SK-N-SH (cell line): ENCODE data around the gene NCF2. TPM values are rescaled to one million over a fixed set of nuclear protein-coding genes. Genes with fewer than 3 reads are reported as not detected.
A peak's percentile ranks its signal among the peaks of the same experiment; 100 is the strongest.
"Not testable (repeated sequence)": the region's sequence is repeated elsewhere in the genome, so short reads cannot be mapped to it uniquely, and the experiment has no call there.

ENCODE experiments used
- CTCF ChIA-PET: fragments of 300-600, 350-600 bp; formaldehyde crosslinking; extraction: SDS; loops from one replicate; lab custom pipeline; 2021; lab: Yijun Ruan, JAX
- POLR2A ChIA-PET: fragments of 350-600 bp; sonication (Branson Sonifier 250); formaldehyde crosslinking; extraction: SDS; loops from one replicate; lab custom pipeline; 2020; ENCODE audit warnings: antibody characterized with exemption, inconsistent platforms; lab: Yijun Ruan, JAX
- DNase-seq: peaks from one replicate; pipeline ENCODE4 v3.0.0; 2012
- H2AFZ ChIP-seq: fragments of 200-600 bp; sonication (generic); 2 replicates; pipeline ENCODE4 v1.8.1; 2016; ENCODE audit warnings: antibody characterized with exemption, mild to moderate bottlenecking, low read depth
- H3F3A ChIP-seq: fragments of 200-600 bp; sonication (generic); replicated peaks from 2 replicates; pipeline ENCODE3; 2016; ENCODE audit warnings: antibody characterized with exemption, mild to moderate bottlenecking; ENCODE audit not compliant: insufficient read depth
- H3K27ac ChIP-seq, 2 experiments: fragments of 200-500 bp in 1 of 2; fragments of 200-600 bp in 1 of 2; sonication (Bioruptor generic) in 1 of 2; sonication (generic), shearing (Covaris generic) in 1 of 2; 2 replicates each; pipeline versions ENCODE4 v1.5.1 to v1.6.1; 2014 to 2016; ENCODE audit warnings: low read depth in 2 of 2, inconsistent platforms in 1 of 2, low read length in 1 of 2, mild to moderate bottlenecking in 1 of 2, mixed read lengths in 1 of 2
- H3K27me3 ChIP-seq: fragments of 200-600 bp; sonication (generic), shearing (Covaris generic); 2 replicates; pipeline ENCODE4 v1.6.1; 2016; ENCODE audit warnings: mixed run types; ENCODE audit not compliant: insufficient read depth
- H3K36me3 ChIP-seq, 2 experiments: fragments of 200-500 bp in 1 of 2; fragments of 200-600 bp in 1 of 2; sonication (Bioruptor generic) in 1 of 2; sonication (generic) in 1 of 2; replicated peaks in 1 of 2; 2 replicates each; pipeline versions ENCODE3 to v1.5.1; 2014 to 2016; ENCODE audit warnings: low read length in 1 of 2, mild to moderate bottlenecking in 1 of 2; ENCODE audit not compliant: insufficient read depth in 2 of 2, control insufficient read depth in 1 of 2
- H3K4me1 ChIP-seq, 2 experiments: fragments of 200-500 bp in 1 of 2; fragments of 200-600 bp in 1 of 2; sonication (Bioruptor generic) in 1 of 2; sonication (generic), shearing (Covaris generic) in 1 of 2; 2 replicates each; pipeline versions ENCODE4 v1.5.1 to v1.6.1; 2014 to 2016; ENCODE audit warnings: low read depth in 1 of 2, low read length in 1 of 2, mixed run types in 1 of 2; ENCODE audit not compliant: insufficient read depth in 2 of 2, control insufficient read depth in 1 of 2
- H3K4me2 ChIP-seq: fragments of 200-600 bp; sonication (generic), shearing (Covaris generic); 2 replicates; pipeline ENCODE4 v1.6.1; 2017; ENCODE audit warnings: mixed run types
- H3K4me3 ChIP-seq, 2 experiments: fragments of 200-500 bp in 1 of 2; fragments of 200-600 bp in 1 of 2; sonication (Bioruptor generic) in 1 of 2; sonication (generic), shearing (Covaris generic) in 1 of 2; 2 replicates each; pipeline versions ENCODE4 v1.5.1 to v1.8.1; 2014 to 2016; ENCODE audit warnings: low read depth in 2 of 2, inconsistent platforms in 1 of 2, low read length in 1 of 2, mild to moderate bottlenecking in 1 of 2, mixed read lengths in 1 of 2, moderate library complexity in 1 of 2
- H3K79me2 ChIP-seq: fragments of 200-600 bp; sonication (generic); 2 replicates; pipeline ENCODE4 v1.8.1; 2017; ENCODE audit warnings: mild to moderate bottlenecking; ENCODE audit not compliant: insufficient read depth
- H3K9ac ChIP-seq: fragments of 200-600 bp; sonication (generic); 2 replicates; pipeline ENCODE4 v1.6.1; 2017; ENCODE audit warnings: mixed run types
- H3K9me2 ChIP-seq: fragments of 200-600 bp; sonication (generic); 2 replicates; pipeline ENCODE4 v1.6.1; 2017; ENCODE audit warnings: mixed run types
- H3K9me3 ChIP-seq: fragments of 200-600 bp; sonication (generic); 2 replicates; pipeline ENCODE4 v1.6.1; 2017; ENCODE audit warnings: mixed run types, mild to moderate bottlenecking, moderate library complexity
- H4K20me1 ChIP-seq: fragments of 200-600 bp; sonication (generic); 2 replicates; pipeline ENCODE4 v1.6.1; 2017; ENCODE audit warnings: mild to moderate bottlenecking, mixed run types; ENCODE audit not compliant: insufficient read depth
- CHD2 ChIP-seq: fragments of 150-350 bp; IDR thresholded peaks from 2 replicates; pipeline ENCODE4 v1.6.1; 2018; ENCODE audit warnings: low read length; ENCODE audit not compliant: partially characterized antibody
- CTCF ChIP-seq: fragments of 200-600 bp; sonication (generic); IDR thresholded peaks from 2 replicates; pipeline ENCODE4 v1.6.1; 2017; ENCODE audit warnings: antibody characterized with exemption, mild to moderate bottlenecking, moderate library complexity
- RAD21 ChIP-seq: IDR thresholded peaks from 2 replicates; pipeline ENCODE4 v1.6.1; 2012; ENCODE audit warnings: mild to moderate bottlenecking, low read length
- RXRA ChIP-seq: IDR thresholded peaks from 2 replicates; pipeline ENCODE4 v1.4.0; 2012; ENCODE audit warnings: low read depth, mild to moderate bottlenecking, borderline replicate concordance
- SMC3 ChIP-seq: IDR thresholded peaks from 2 replicates; pipeline ENCODE4 v1.6.1; 2012; ENCODE audit warnings: low read depth, low read length, improper control_type of control experiment
- TEAD4 ChIP-seq: IDR thresholded peaks from 2 replicates; pipeline ENCODE4 v1.4.0; 2012; ENCODE audit warnings: mild to moderate bottlenecking, borderline replicate concordance; ENCODE audit not compliant: insufficient read depth
- WGBS: methylation state at CpG from one replicate; pipeline ENCODE4 v1.1.6; 2017; ENCODE audit warnings: low lambda C conversion rate; 5-methylcytosine and 5-hydroxymethylcytosine counted together
- polyA plus RNA-seq, 3 experiments: library from polyadenylated mRNA; depleted of rRNA; stranded (reverse); fragments of >200 nt; gene quantifications; 2 replicates each; pipeline ENCODE4 v1.2.3, GENCODE V29; 2012

Gene NCF2
- polyA plus RNA-seq, 1 of the 3 experiments (the other 2 are of a cell fraction): 2.0 TPM

- Histone ChIP-seq H3K9me3 (no peaks in the 10 kb centered on the region), H3K4me3 (no peak overlapping the region), H3K27ac (peak overlapping the region; percentile 4 to 22; a peak in 1 of 4 replicates), H3K4me1 (peaks cover 17 to 41% of the 10 kb centered on the region in 2 experiments; a peak in 3 of 4 replicates), H3K9me2 (no peaks in the 10 kb centered on the region), H3K4me2 (no peak overlapping the region), H3F3A (peaks cover 34% of the 10 kb centered on the region), H3K79me2 (peaks cover 82% of the 10 kb centered on the region), H2AFZ (no peak overlapping the region), H3K9ac (no peak overlapping the region), H4K20me1 (peaks cover 44% of the 10 kb centered on the region), H3K36me3 (peaks cover 79 to 82% of the 10 kb centered on the region in 2 experiments), H3K27me3 (no peaks in the 10 kb centered on the region)
- CTCF ChIA-PET: interaction anchor here (1.1 to 1.4 kb wide), 4 partner anchors 19 to 1064 kb away, joined by 3 to 4 read pairs (median 4); no protein-coding TSS in a partner anchor
- POLR2A ChIA-PET: no interaction called here
- TF ChIP-seq RXRA (no peak), SMC3 (no peak)
- DNase-seq: no peak
Measured at GRCh38 chr1:183628537-183628936, 38.3 kb upstream of the NCF2 start.

GRCh38 chr1:183626236-183626635, 36.0 kb upstream of the NCF2 start:
- H3K27ac ChIP-seq: peak overlapping the region in 1 of 2 experiments; percentile 9; a peak in 1 of 4 replicates
- H2AFZ ChIP-seq, H3K4me3 ChIP-seq, POLR2A ChIA-PET, H3K27me3 ChIP-seq, H3K9me3 ChIP-seq, DNase-seq, H3K9me2 ChIP-seq, H3K4me2 ChIP-seq, H3K9ac ChIP-seq: not testable (repeated sequence)
- H3F3A ChIP-seq: peaks cover 49% of the 10 kb centered on the region
- peaks cover 64 to 66% of the 10 kb centered on the region in 2 experiments for H3K36me3 ChIP-seq
- WGBS: 91% methylated on average over 3 of the region's 3 CpGs
- peaks cover 21% of the 10 kb centered on the region for H4K20me1 ChIP-seq
- CTCF ChIA-PET: interaction anchor here (1.2 to 1.7 kb wide), 6 partner anchors 8 to 345 kb away, joined by 3 to 9 read pairs (median 4); no protein-coding TSS in a partner anchor
- H3K4me1 ChIP-seq: peaks cover 3 to 36% of the 10 kb centered on the region in 2 experiments; a peak in 2 of 4 replicates
- H3K79me2 ChIP-seq: peaks cover 59% of the 10 kb centered on the region

GRCh38 chr1:183622884-183623785, 32.9 kb upstream of the NCF2 start:
- peaks cover 35 to 38% of the 10 kb centered on the region in 2 experiments for H3K36me3 ChIP-seq
- H4K20me1 ChIP-seq: peaks cover 7% of the 10 kb centered on the region
- POLR2A ChIA-PET: no interaction called here
- TF ChIP-seq SMC3: peak; percentile 70
- peak; percentile 80 for TF ChIP-seq CTCF
- TF ChIP-seq TEAD4: no peak
- peak; percentile 90 for TF ChIP-seq RAD21
- TF ChIP-seq CHD2: peak; percentile 27
- TF ChIP-seq, all 33 proteins: peak for 4
- no peak overlapping the region for H3K4me2 ChIP-seq
- H3K79me2 ChIP-seq: peaks cover 28% of the 10 kb centered on the region
- no peak overlapping the region for H3K9ac ChIP-seq
- DNase-seq: peak; percentile 63
- no peaks in the 10 kb centered on the region for H3K9me2 ChIP-seq
- no peaks in the 10 kb centered on the region for H3K27me3 ChIP-seq
- CTCF ChIA-PET: interaction anchor here (0.6 to 1.4 kb wide), 15 partner anchors 10 to 598 kb away, joined by 3 to 13 read pairs (median 3); no protein-coding TSS in a partner anchor
- H3F3A ChIP-seq: peaks cover 34% of the 10 kb centered on the region
- no peaks in the 10 kb centered on the region for H3K9me3 ChIP-seq
- peak overlapping the region in 1 of 2 experiments; percentile 28; a peak in 1 of 4 replicates for H3K4me3 ChIP-seq
- H2AFZ ChIP-seq: no peak overlapping the region
- H3K4me1 ChIP-seq: peaks cover 3 to 20% of the 10 kb centered on the region in 2 experiments; a peak in 2 of 4 replicates
- WGBS: 69% methylated on average over 10 of the region's 10 CpGs
- H3K27ac ChIP-seq: peak overlapping the region in 1 of 2 experiments; percentile 47; a peak in 1 of 4 replicates
